HG02840 (cell line): Measurements from ENCODE around the gene DPY19L2.
"Not testable (repeated sequence)": the region's sequence is repeated elsewhere in the genome, so short reads cannot be mapped to it uniquely, and the experiment has no call there.

ENCODE experiments used
- ATAC-seq: cut with Tn5 transposase; IDR thresholded peaks from one replicate; pipeline ENCODE4 v1.9.1; 2021; ENCODE audit warnings: mild to moderate bottlenecking, moderate library complexity, moderate number of reproducible peaks; ENCODE audit not compliant: unreplicated experiment, low FRiP score

DPY19L2 gene

DNA sequence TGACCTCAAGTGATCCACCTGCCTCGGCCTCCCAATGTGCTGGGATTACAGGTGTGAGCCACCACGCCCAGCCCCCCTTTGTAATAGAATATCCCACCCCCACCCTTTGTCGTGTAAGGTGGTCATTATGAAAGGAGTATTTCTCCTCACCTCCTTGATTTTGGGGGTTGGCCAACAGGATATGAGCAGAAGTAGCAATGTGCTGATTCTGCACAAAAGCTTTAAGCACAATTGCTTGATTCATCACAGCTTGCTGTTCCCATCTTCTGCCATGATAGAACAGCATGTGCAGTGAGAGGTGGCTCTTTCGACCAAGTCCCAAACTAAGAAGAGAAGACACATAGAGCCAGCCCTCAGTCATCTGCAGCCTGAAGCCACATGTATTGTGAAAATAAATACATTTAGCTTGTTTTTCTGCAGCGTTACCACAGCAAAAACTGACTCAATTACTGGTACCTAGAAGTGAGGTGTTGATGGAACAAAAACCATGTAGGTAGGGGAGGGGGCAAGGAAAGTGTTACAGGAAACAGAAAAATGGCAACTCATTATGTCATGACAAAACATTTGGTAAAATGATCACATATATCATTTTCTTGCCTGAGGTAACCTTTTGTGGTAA, 122.9 kb downstream of the DPY19L2 start:
- not testable (repeated sequence) for ATAC-seq

DNA sequence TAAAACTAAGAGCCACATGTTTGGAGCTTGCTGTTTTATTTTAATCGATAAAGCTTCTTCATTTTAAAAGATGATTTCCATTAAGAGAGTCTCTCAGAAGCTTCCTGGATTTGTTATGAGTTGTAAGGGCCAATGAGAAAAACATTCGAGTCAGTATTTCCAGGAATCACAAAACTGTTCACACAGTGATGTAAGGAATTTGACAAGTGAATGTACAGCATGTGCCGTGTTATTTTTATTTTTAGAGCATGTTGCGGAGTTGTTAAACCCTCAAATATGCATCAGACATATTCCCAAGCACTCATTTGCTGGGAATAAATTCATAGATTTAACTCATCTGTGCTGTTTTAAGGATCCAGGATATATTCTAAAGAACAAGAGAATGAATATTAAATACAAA, 129.6 kb downstream of the DPY19L2 start:
- not testable (repeated sequence) for ATAC-seq

DNA sequence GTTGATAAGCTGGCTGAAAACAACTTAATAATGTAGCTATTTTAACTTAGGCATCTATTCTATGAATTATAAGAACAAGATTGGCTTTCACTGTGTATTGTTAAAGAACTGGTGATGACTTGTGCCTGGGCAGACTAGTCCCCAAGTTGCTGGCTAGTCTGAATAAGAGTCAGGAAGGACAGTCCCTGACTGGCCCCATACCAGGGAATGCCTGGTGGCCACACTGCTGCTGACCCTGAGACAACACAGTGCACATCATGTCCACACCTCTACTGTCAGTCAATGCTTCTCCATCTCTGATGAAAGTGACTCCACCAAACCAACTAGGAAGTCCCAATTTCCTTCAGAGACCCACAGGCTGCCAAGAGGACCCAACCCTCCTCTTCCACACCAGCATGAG, 130.5 kb downstream of the DPY19L2 start:
- ATAC-seq = not testable (repeated sequence)

DNA sequence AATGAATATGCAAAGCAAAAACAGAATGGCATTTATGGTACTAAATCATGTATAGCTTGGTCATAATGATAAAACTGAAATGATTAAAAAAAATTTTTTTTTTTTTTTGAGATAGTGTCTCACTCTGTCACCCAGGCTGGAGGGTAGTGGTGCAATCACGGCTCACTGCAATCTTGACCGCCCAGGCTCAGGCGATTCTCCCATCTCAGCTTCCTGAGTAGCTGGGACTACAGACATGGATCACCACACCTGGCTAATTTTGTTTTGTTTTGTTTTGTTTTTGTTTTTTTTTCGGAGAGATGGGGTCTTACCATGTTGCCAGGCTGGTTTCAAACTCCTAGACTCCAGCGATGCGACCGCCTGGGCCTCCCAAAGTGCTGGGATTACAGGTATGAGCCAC, 138.7 kb downstream of the DPY19L2 start:
- not testable (repeated sequence) for ATAC-seq

DNA sequence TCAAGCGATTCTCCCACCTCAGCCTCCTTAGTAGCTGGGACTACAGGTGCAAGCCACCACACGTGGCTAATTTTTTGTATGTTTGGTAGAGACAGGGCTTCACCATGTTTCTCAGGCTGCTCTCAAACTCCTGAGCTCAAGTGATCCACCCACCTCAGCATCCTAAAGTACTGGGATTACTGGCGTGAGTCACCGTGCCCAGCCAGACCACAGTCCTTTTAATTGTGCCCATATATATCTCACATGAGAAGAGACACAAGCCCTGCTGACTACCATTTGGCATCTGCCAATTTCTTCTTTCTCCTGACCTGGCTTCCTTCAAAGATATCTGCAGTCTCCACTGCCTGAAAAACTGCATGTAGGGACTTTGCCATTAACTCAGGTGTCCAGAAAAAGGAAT, 142.5 kb downstream of the DPY19L2 start:
- ATAC-seq = no peak

DNA sequence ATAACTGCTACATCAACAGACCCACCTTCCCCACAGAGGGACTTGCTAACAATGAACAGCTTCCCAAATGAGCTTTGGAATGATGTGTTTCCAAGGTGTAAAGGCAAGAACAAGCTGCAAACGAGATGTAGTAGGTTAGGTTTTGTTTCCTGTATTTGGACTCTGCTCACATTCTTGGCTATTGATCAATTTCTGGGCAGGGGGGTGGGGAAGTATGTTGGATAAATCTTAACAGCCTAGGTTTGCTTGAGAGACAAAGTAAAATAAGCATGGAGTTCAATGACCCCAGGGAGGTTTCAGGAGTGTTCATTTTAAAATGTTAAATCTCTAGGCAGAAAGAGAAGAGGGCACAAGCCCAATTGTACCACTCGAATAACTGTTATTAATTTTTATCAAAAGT, 146.6 kb downstream of the DPY19L2 start:
- no peak for ATAC-seq
